ENCODE data around the gene ABCC8.

The ABCC8 gene

GRCh38 chr11:17378655-17379054, 98.0 kb downstream of the ABCC8 start (continued):
- TF ChIP-seq MEIS1 (CRISPR knock-in tag; IDR thresholded peaks at IDR 0.05; ENCODE audit: borderline replicate concordance) (no peak), ZSCAN18 (tag by site-specific recombination; IDR thresholded peaks at IDR 0.05) (no peak), ZNF398 (tag by site-specific recombination; IDR thresholded peaks at IDR 0.05) (no peak)

- H3K4me1 ChIP-seq (ENCODE audit: control insufficient read depth, insufficient read depth, low read length): no peaks in the 10 kb centered on the region
- H3K9me3 ChIP-seq (ENCODE audit: control insufficient read depth, insufficient read depth, low read depth, low read length): no peaks in the 10 kb centered on the region
- TF ChIP-seq ZNF18 (tag by site-specific recombination; IDR thresholded peaks at IDR 0.05) (no peak), ZNF645 (tag by site-specific recombination; IDR thresholded peaks at IDR 0.05) (no peak), ZNF214 (tag by site-specific recombination; IDR thresholded peaks at IDR 0.05; ENCODE audit: borderline replicate concordance) (no peak), ZNF48 (tag by site-specific recombination; IDR thresholded peaks at IDR 0.05) (no peak), ZNF521 (tag by site-specific recombination; IDR thresholded peaks at IDR 0.05) (no peak), GLI4 (tag by site-specific recombination; IDR thresholded peaks at IDR 0.05) (no peak), OSR2 (tag by site-specific recombination; IDR thresholded peaks at IDR 0.05) (no peak), ZIC2 (tag by site-specific recombination; IDR thresholded peaks at IDR 0.05) (no peak), TCF7L2 (IDR thresholded peaks at IDR 0.05; ENCODE audit: borderline replicate concordance, low read depth, low read length) (no peak)
- H3K4me3 ChIP-seq (ENCODE audit: low read depth, low read length): no peak overlapping the region
- ChIA-PET POLR2A (no interaction called here), CTCF (interaction anchor here (0.9 kb wide), 1 partner anchor 10 kb away, joined by 3 read pairs; no protein-coding TSS in a partner anchor)
- H3K36me3 ChIP-seq (ENCODE audit: control insufficient read depth in 2 of 2, insufficient read depth in 1 of 2, low read length in 2 of 2): peaks cover 0 to 85% of the 10 kb centered on the region in 2 experiments; a peak in 2 of 3 replicates
- H3K27ac ChIP-seq (ENCODE audit: extremely low read depth, low read depth, low read length): no peak overlapping the region
Observed at GRCh38 chr11:17376493-17376892, 100.2 kb downstream of the ABCC8 start.

GRCh38 chr11:17375547-17375946, 101.1 kb downstream of the ABCC8 start:
- Histone ChIP-seq H3K9me3 (ENCODE audit: control insufficient read depth, insufficient read depth, low read depth, low read length) (no peaks in the 10 kb centered on the region), H3K36me3 (ENCODE audit: control insufficient read depth in 2 of 2, insufficient read depth in 1 of 2, low read length in 2 of 2) (peaks cover 0 to 88% of the 10 kb centered on the region in 2 experiments; a peak in 2 of 3 replicates)
- TF ChIP-seq ZNF341 (tag by site-specific recombination; IDR thresholded peaks at IDR 0.05; ENCODE audit: low read depth) (no peak), ZNF747 (tag by site-specific recombination; IDR thresholded peaks at IDR 0.05) (no peak), TCF7L2 (IDR thresholded peaks at IDR 0.05; ENCODE audit: borderline replicate concordance, low read depth, low read length) (no peak), ZNF426 (tag by site-specific recombination; IDR thresholded peaks at IDR 0.05) (no peak), ZNF335 (tag by site-specific recombination; conservative IDR thresholded peaks at IDR 0.05) (no peak), ZNF157 (tag by site-specific recombination; IDR thresholded peaks at IDR 0.05) (no peak), MYNN (tag by site-specific recombination; IDR thresholded peaks at IDR 0.05; ENCODE audit: borderline replicate concordance) (no peak)

More at GRCh38 chr11:17375547-17375946, 101.1 kb downstream of the ABCC8 start:
- no peaks in the 10 kb centered on the region for H3K4me1 ChIP-seq (ENCODE audit: control insufficient read depth, insufficient read depth, low read length)
- H3K4me3 ChIP-seq (ENCODE audit: low read depth, low read length): no peak overlapping the region
- CTCF ChIA-PET: interaction anchor here (0.6 to 2.2 kb wide), 7 partner anchors 8 to 569 kb away, joined by 3 to 20 read pairs (median 3); partner anchors contain the start of gene KCNJ11
- POLR2A ChIA-PET: no interaction called here
- H3K27ac ChIP-seq (ENCODE audit: extremely low read depth, low read depth, low read length): no peak overlapping the region
